ENCODE data around the gene RPS21. TPM values are rescaled to one million over a fixed set of nuclear protein-coding genes. Genes with fewer than 3 reads are reported as not detected.

The RPS21 gene
- total RNA-seq, 4 donors from 2014 or later: 1,167 to 4,037 (median 2,295) TPM

DNA sequence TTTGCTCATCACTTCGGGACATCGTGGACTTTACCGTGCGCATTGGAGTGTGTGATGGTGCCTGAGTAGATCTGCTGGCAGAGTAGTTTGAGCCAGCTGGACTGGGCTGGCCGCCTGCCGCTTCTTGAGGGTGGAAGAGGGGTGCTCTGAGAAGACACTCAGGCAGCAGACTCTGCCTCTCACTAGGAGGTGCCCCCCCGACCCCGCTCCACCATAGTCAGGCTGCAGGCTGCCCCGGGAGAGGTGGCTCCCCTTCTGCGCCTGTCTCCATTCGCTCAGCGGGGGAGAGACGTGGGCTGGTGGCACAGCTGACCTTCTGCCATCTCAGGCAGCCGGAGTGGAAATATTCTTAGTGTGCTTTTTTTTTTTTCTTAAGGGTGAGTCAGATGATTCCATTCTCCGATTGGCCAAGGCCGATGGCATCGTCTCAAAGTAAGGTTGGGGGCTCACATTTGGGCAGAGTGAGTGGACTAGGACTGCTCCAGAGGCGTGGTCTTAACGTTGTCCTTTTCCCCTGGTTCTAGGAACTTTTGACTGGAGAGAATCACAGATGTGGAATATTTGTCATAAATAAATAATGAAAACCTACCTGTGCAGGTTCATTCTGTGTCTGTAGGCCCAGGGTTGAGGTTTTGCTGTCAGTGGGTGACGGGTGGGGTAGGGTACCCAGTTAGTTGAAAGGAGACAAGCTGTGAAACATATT lies 1.2 kb downstream of the RPS21 start:
- no peak for DNase-seq
- TF ChIP-seq, protein P1, sequence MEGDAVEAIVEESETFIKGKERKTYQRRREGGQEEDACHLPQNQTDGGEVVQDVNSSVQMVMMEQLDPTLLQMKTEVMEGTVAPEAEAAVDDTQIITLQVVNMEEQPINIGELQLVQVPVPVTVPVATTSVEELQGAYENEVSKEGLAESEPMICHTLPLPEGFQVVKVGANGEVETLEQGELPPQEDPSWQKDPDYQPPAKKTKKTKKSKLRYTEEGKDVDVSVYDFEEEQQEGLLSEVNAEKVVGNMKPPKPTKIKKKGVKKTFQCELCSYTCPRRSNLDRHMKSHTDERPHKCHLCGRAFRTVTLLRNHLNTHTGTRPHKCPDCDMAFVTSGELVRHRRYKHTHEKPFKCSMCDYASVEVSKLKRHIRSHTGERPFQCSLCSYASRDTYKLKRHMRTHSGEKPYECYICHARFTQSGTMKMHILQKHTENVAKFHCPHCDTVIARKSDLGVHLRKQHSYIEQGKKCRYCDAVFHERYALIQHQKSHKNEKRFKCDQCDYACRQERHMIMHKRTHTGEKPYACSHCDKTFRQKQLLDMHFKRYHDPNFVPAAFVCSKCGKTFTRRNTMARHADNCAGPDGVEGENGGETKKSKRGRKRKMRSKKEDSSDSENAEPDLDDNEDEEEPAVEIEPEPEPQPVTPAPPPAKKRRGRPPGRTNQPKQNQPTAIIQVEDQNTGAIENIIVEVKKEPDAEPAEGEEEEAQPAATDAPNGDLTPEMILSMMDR (IDR thresholded peaks at IDR 0.05 in 4 of 5, conservative IDR thresholded peaks at IDR 0.05 in 1 of 5): no peak
- no peak for TF ChIP-seq POLR2A (IDR thresholded peaks at IDR 0.05)
- Histone ChIP-seq H3K9me3 (no peaks in the 10 kb centered on the region), H3K4me1 (peaks cover 24 to 27% of the 10 kb centered on the region in 2 donors), H3K27ac (peak overlapping the region; percentile 87 to 99 (median 96)), H3K36me3 (peaks cover 0 to 32% of the 10 kb centered on the region in 2 donors), H3K27me3 (no peaks in the 10 kb centered on the region), H3K4me3 (peak overlapping the region; percentile 80 to 100 (median 95))
- ATAC-seq: no peak
- in situ Hi-C loops (cut with MboI; ENCODE audit: low sequenced_read_pairs in 4 of 4): loop anchor here (10.0 to 25.0 kb wide), 5 partner anchors 83 to 376 kb away; partner anchors contain the start of genes ADRM1 (in 1 of the 4) and MTG2 (in 1 of the 4)
- intact Hi-C loops (cut with DNase I; ENCODE audit: low total_unique reads): loop anchor here (1.0 to 10.0 kb wide), 4 partner anchors 19 to 203 kb away; partner anchors contain the start of genes ADRM1, CABLES2 and MTG2

DNA sequence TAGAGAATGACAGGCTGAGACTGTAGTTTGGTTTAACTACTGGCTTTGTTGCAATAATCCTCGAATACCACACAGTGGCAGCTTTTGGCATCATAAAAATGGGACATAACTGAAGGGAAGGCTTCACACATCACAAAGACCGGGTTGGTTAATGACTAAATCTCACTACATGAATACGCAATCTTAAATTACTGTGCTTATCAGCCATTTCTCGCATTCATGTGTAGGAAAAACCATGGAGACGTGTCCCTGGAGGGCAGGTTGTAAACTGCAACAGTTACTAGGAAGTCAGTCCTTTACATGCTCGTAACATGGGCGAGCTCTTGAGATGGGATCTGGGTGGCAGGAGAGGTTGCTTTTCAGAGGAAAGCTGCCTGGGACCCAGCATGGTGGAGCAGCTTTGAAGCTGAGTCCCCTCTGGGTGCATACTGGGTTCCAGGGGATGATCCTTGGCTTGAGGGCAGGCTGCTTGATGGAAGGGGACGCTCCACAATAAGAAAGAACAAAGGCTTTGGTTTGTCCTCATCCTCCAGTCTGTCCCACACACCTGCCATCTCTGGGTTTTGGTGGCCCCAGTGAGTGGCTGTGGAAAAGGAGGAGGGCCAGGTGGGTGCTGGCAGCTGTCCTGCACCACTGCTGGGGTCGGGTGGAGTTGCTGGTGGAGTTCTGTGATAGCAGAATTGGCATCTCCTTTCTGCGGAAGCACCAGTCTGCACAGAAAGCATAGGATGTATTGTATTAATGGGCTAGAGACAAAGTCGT lies 2.1 kb downstream of the RPS21 start:
- ATAC-seq (no peak), DNase-seq (no peak)
- Histone ChIP-seq H3K27me3 (no peaks in the 10 kb centered on the region), H3K27ac (no peak overlapping the region), H3K36me3 (peaks cover 0 to 32% of the 10 kb centered on the region in 2 donors), H3K4me3 (no peak overlapping the region), H3K9me3 (no peaks in the 10 kb centered on the region), H3K4me1 (peaks cover 24 to 27% of the 10 kb centered on the region in 2 donors)
- no peak for TF ChIP-seq POLR2A (IDR thresholded peaks at IDR 0.05)
- TF ChIP-seq, protein P1 (IDR thresholded peaks at IDR 0.05 in 4 of 5, conservative IDR thresholded peaks at IDR 0.05 in 1 of 5): no peak
- intact Hi-C loops (cut with DNase I; ENCODE audit: low total_unique reads): loop anchor here (10.0 kb wide), 1 partner anchor 204 kb away; the partner anchor contains the start of gene MTG2
- in situ Hi-C loops (cut with MboI; ENCODE audit: low sequenced_read_pairs in 4 of 4): loop anchor here (10.0 to 25.0 kb wide), 5 partner anchors 84 to 377 kb away; partner anchors contain the start of genes ADRM1 (in 1 of the 4) and MTG2 (in 1 of the 4)

DNA sequence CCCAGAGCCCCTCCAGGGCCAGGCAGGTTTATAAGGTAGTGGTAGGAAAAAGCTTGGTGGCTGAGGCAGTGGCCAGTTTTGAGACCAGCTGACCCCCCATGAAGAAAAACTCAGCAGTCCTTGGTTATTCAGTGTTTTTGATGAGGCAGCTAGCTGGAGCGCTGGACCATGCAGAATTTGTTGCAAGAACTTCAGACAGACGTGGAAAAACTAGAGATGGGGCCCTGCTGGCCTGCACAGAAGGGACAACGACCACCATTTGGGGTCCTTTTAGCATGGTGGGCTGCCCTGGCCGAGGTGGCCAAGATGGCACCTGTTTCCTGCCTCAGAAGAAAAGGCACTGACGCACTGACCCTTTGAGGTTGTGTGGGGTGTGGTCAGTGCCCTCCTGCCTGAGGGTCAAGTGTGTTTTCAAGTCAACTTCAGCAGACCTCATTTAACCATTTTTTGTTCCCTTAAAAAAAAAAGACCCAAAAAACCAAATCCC lies 2.7 kb downstream of the RPS21 start:
- intact Hi-C loops (cut with DNase I; ENCODE audit: low total_unique reads): loop anchor here (10.0 kb wide), 1 partner anchor 205 kb away; the partner anchor contains the start of gene MTG2
- peaks cover 0 to 32% of the 10 kb centered on the region in 2 donors for H3K36me3 ChIP-seq
- no peak for ATAC-seq

More for the DNA sequence above, 2.7 kb downstream of the RPS21 start:
- in situ Hi-C loops (cut with MboI; ENCODE audit: low sequenced_read_pairs in 4 of 4): loop anchor here (10.0 to 25.0 kb wide), 5 partner anchors 85 to 377 kb away; partner anchors contain the start of genes ADRM1 (in 1 of the 4) and MTG2 (in 1 of the 4)
- Histone ChIP-seq H3K4me1 (peaks cover 24 to 27% of the 10 kb centered on the region in 2 donors), H3K9me3 (no peaks in the 10 kb centered on the region), H3K4me3 (no peak overlapping the region), H3K27ac (no peak overlapping the region), H3K27me3 (no peaks in the 10 kb centered on the region)
- DNase-seq: no peak
- TF ChIP-seq, protein P1 (IDR thresholded peaks at IDR 0.05 in 4 of 5, conservative IDR thresholded peaks at IDR 0.05 in 1 of 5): no peak
- TF ChIP-seq POLR2A (IDR thresholded peaks at IDR 0.05): no peak

Data from gastrocnemius medialis (tissue), 4 donors.